Testis (tissue), 3 donors: ENCODE data around the gene PRPS1. TPM values are rescaled to one million over a fixed set of nuclear protein-coding genes. Genes with fewer than 3 reads are reported as not detected.

Experiments
- DNase-seq: peaks from one replicate; pipeline ENCODE4 v3.0.0-alpha.2; 2019
- H3K27ac ChIP-seq, 2 donors: fragments of 200-600 bp; sonication (generic); one replicate each; pipeline ENCODE4 v1.5.1; 2019
- H3K27me3 ChIP-seq: fragments of 200-600 bp; sonication (generic); one replicate; pipeline ENCODE4 v1.5.1; 2019
- H3K36me3 ChIP-seq: fragments of 200-600 bp; sonication (generic); one replicate; pipeline ENCODE4 v1.5.1; 2017; ENCODE audit warnings: low read depth; ENCODE audit errors: missing control alignments
- H3K4me1 ChIP-seq: fragments of 200-600 bp; sonication (generic); one replicate; pipeline ENCODE4 v1.5.1; 2019
- H3K4me3 ChIP-seq, 2 donors: fragments of 200-600 bp; sonication (generic); one replicate each; pipeline ENCODE4 v1.5.1; 2017 to 2019
- H3K9me3 ChIP-seq: fragments of 200-600 bp; sonication (generic); one replicate; pipeline ENCODE4 v1.5.1; 2017
- POLR2A ChIP-seq: fragments of 450-650 bp; IDR thresholded peaks from one replicate; pipeline ENCODE4 v1.6.1; 2017; ENCODE audit warnings: antibody characterized with exemption, mild to moderate bottlenecking, moderate library complexity
- WGBS, 2 donors: methylation state at CpG; one replicate each; pipeline ENCODE4 v1.1.5; 2018; 5-methylcytosine and 5-hydroxymethylcytosine counted together
- intact Hi-C: fragments of 100-400 bp; cut with DNase I; formaldehyde crosslinking; loops from one replicate; pipeline ENCODE4 v1.15.1; 2023; ENCODE audit warnings: low total_unique reads
- polyA plus RNA-seq: library from polyadenylated mRNA; stranded (reverse); fragments of 350-450 nt; fragmentation: Illumina TruSeq; extraction: RNeasy Lipid Tissue Mini Kit (QIAGEN cat#74804); gene quantifications from one replicate; pipeline ENCODE4 v1.2.3, GENCODE V29; 2014; ENCODE audit warnings: low read depth, low replicate concordance; ENCODE audit not compliant: insufficient read depth
- total RNA-seq, 2 donors: library from RNA; depleted of rRNA; stranded (reverse); fragments of >200 nt; gene quantifications; one replicate each; pipeline ENCODE4 v1.2.3, GENCODE V29; 2016
- TF ChIP-seq, protein P1 (sequence below), 3 experiments: fragments of 450-650 bp in 2 of 3; fragments of 200-600 bp in 1 of 3; sonication (generic) in 1 of 3; IDR thresholded peaks; one replicate each; pipeline ENCODE4 v1.5.1; 2016 to 2019; ENCODE audit warnings: antibody characterized with exemption in 3 of 3, mild to moderate bottlenecking in 2 of 3, moderate library complexity in 1 of 3

The PRPS1 gene
- total and polyA plus RNA-seq, 3 donors from 2014 or later = 32.7 to 39.3 (median 38.7) TPM

DNA sequence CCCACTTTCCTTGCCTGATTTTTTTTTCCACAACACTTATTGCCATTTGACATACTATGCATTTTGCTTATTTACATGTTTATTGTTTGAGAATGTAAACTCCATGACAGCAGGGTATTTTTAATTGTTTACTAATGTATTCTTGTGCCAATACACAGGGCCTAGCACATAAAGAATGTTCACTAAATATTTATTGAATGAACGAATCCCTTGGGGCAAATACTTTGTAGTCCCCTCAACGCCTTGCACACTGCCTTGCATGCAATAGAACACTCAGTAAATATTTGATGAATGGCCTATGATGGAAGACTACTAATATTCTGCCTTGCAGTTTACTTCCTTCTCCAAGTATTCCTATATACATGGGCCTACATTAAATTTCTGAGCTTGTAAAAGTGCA, 1.4 kb upstream of the PRPS1 start:
- Histone ChIP-seq H3K27me3 (no peaks in the 10 kb centered on the region), H3K4me1 (no peaks in the 10 kb centered on the region), H3K36me3 (no peaks in the 10 kb centered on the region), H3K4me3 (no peak overlapping the region), H3K27ac (no peak overlapping the region), H3K9me3 (no peaks in the 10 kb centered on the region)
- intact Hi-C loops = no loop called here
- no peak for DNase-seq
- TF ChIP-seq, protein P1, sequence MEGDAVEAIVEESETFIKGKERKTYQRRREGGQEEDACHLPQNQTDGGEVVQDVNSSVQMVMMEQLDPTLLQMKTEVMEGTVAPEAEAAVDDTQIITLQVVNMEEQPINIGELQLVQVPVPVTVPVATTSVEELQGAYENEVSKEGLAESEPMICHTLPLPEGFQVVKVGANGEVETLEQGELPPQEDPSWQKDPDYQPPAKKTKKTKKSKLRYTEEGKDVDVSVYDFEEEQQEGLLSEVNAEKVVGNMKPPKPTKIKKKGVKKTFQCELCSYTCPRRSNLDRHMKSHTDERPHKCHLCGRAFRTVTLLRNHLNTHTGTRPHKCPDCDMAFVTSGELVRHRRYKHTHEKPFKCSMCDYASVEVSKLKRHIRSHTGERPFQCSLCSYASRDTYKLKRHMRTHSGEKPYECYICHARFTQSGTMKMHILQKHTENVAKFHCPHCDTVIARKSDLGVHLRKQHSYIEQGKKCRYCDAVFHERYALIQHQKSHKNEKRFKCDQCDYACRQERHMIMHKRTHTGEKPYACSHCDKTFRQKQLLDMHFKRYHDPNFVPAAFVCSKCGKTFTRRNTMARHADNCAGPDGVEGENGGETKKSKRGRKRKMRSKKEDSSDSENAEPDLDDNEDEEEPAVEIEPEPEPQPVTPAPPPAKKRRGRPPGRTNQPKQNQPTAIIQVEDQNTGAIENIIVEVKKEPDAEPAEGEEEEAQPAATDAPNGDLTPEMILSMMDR (IDR thresholded peaks at IDR 0.05) = no peak
- TF ChIP-seq POLR2A = no peak
- 74 to 86% methylated on average over 2 of the region's 2 CpGs for WGBS, 2 donors

GRCh38 chrX:107628662-107629539, 591 bp downstream of the PRPS1 start:
- intact Hi-C loops = no loop called here
- Histone ChIP-seq H3K27ac (peak overlapping the region; percentile 44 to 74), H3K27me3 (no peaks in the 10 kb centered on the region), H3K4me3 (peak overlapping the region; percentile 66 to 73), H3K9me3 (no peaks in the 10 kb centered on the region), H3K4me1 (no peaks in the 10 kb centered on the region), H3K36me3 (no peaks in the 10 kb centered on the region)
- TF ChIP-seq, protein P1 (IDR thresholded peaks at IDR 0.05) = no peak
- TF ChIP-seq POLR2A = no peak
- 0 to 4% methylated on average over 14 to 29 of the region's 29 CpGs for WGBS, 2 donors
- peak; percentile 53 for DNase-seq

GRCh38 chrX:107629540-107629909, 1.2 kb downstream of the PRPS1 start:
- Histone ChIP-seq H3K4me1 (no peaks in the 10 kb centered on the region), H3K36me3 (no peaks in the 10 kb centered on the region), H3K9me3 (no peaks in the 10 kb centered on the region), H3K27me3 (no peaks in the 10 kb centered on the region), H3K4me3 (peak overlapping the region in 1 of 2 donors; percentile 73), H3K27ac (no peak overlapping the region)
- peak; percentile 15 for DNase-seq
- TF ChIP-seq, protein P1 (IDR thresholded peaks at IDR 0.05) = no peak
- TF ChIP-seq POLR2A = no peak
- WGBS, 2 donors = 2 to 5% methylated on average over 4 to 5 of the region's 5 CpGs
- intact Hi-C loops = no loop called here

GRCh38 chrX:107630031-107630689, 1.9 kb downstream of the PRPS1 start:
- no peak for TF ChIP-seq POLR2A
- TF ChIP-seq, protein P1 (IDR thresholded peaks at IDR 0.05) = no peak
- no peaks in the 10 kb centered on the region for H3K4me1 ChIP-seq
- H3K9me3 ChIP-seq = no peaks in the 10 kb centered on the region
- intact Hi-C loops = no loop called here
- H3K4me3 ChIP-seq = no peak overlapping the region
- no peak overlapping the region for H3K27ac ChIP-seq
- H3K27me3 ChIP-seq = no peaks in the 10 kb centered on the region
- no peaks in the 10 kb centered on the region for H3K36me3 ChIP-seq
- DNase-seq = no peak
- 16 to 19% methylated on average over 3 of the region's 3 CpGs for WGBS, 2 donors
